IMR-90 (cell line): ENCODE results near the gene FSTL1. TPM values are rescaled to one million over a fixed set of nuclear protein-coding genes. Genes with fewer than 3 reads are reported as not detected.

ENCODE experiments used
- ATAC-seq: fragments of 200-7000 bp; cut with Tn5 transposase; 2 replicates; pipeline ENCODE4 v1.9.1; 2020; ENCODE audit warnings: low read depth, mild to moderate bottlenecking, moderate library complexity
- BruUV-seq: library from RNA; stranded (reverse); fragments of 400-500 nt; replicated peaks from 2 replicates; lab custom pipeline; 2021; lab: Mats Ljungman, UMichigan
- CTCF ChIA-PET: fragments of 300-600 bp; formaldehyde crosslinking; extraction: SDS; loops from one replicate; lab custom pipeline; 2021; ENCODE audit warnings: antibody characterized with exemption; lab: Yijun Ruan, JAX
- POLR2A ChIA-PET: fragments of 300-600 bp; sonication (Branson Sonifier 250); formaldehyde crosslinking; loops from one replicate; lab custom pipeline; 2022; ENCODE audit warnings: antibody characterized with exemption; ENCODE audit not compliant: unreplicated experiment; lab: Charles Lee
- DNase-seq: peaks from one replicate; pipeline ENCODE4 v3.0.0; 2013
- H2AFZ ChIP-seq: replicated peaks from 2 replicates; pipeline ENCODE3; 2013; ENCODE audit warnings: low read length, mild to moderate bottlenecking; ENCODE audit not compliant: poor library complexity
- H2AK5ac ChIP-seq: 2 replicates; pipeline ENCODE4 v1.6.1; 2013; ENCODE audit warnings: low read depth, low read length, inconsistent platforms
- H2AK9ac ChIP-seq: replicated peaks from 2 replicates; pipeline ENCODE3; 2013; ENCODE audit warnings: mild to moderate bottlenecking, low read depth, low read length, moderate library complexity; ENCODE audit not compliant: poor library complexity
- H2BK120ac ChIP-seq: 2 replicates; pipeline ENCODE4 v1.6.1; 2013; ENCODE audit warnings: low read depth, low read length, inconsistent platforms
- H2BK15ac ChIP-seq: 3 replicates; pipeline ENCODE4 v1.6.1; 2013; ENCODE audit warnings: low read depth, low read length, inconsistent platforms
- H2BK20ac ChIP-seq: 2 replicates; pipeline ENCODE4 v1.6.1; 2013; ENCODE audit warnings: low read depth, mild to moderate bottlenecking, inconsistent platforms, low read length, moderate library complexity
- H2BK5ac ChIP-seq: 2 replicates; pipeline ENCODE4 v1.6.1; 2013; ENCODE audit warnings: mild to moderate bottlenecking, low read depth, low read length, inconsistent platforms; ENCODE audit not compliant: poor library complexity, severe bottlenecking
- H3K14ac ChIP-seq: replicated peaks from 2 replicates; pipeline ENCODE4 v1.6.1; 2013; ENCODE audit warnings: low read depth, low read length, inconsistent platforms
- H3K18ac ChIP-seq: 2 replicates; pipeline ENCODE4 v1.6.1; 2013; ENCODE audit warnings: low read depth, low read length, control low read depth
- H3K23ac ChIP-seq: 2 replicates; pipeline ENCODE4 v1.6.1; 2013; ENCODE audit warnings: low read depth, low read length, inconsistent platforms
- H3K27ac ChIP-seq: 2 replicates; pipeline ENCODE4 v1.5.1; 2013; ENCODE audit warnings: mild to moderate bottlenecking, control low read depth, low read length; ENCODE audit not compliant: insufficient read depth
- H3K27me3 ChIP-seq: 2 replicates; pipeline ENCODE4 v1.6.1; 2013; ENCODE audit warnings: low read length; ENCODE audit not compliant: control insufficient read depth, insufficient read depth
- H3K36me3 ChIP-seq: 2 replicates; pipeline ENCODE4 v1.6.1; 2013; ENCODE audit warnings: low read length, mixed read lengths; ENCODE audit not compliant: control insufficient read depth, insufficient read depth
- H3K4ac ChIP-seq: 2 replicates; pipeline ENCODE4 v1.6.1; 2013; ENCODE audit warnings: low read depth, low read length, inconsistent platforms
- H3K4me1 ChIP-seq: 2 replicates; pipeline ENCODE4 v1.6.1; 2013; ENCODE audit warnings: low read length, mixed read lengths; ENCODE audit not compliant: control insufficient read depth, insufficient read depth
- H3K4me2 ChIP-seq: 2 replicates; pipeline ENCODE4 v1.6.1; 2013; ENCODE audit warnings: low read depth, mild to moderate bottlenecking, control low read depth, low read length, moderate library complexity
- H3K4me3 ChIP-seq: 2 replicates; pipeline ENCODE4 v1.5.1; 2013; ENCODE audit warnings: low read depth, mild to moderate bottlenecking, control low read depth, low read length, moderate library complexity; ENCODE audit not compliant: insufficient read depth
- H3K56ac ChIP-seq: 2 replicates; pipeline ENCODE4 v1.6.1; 2013; ENCODE audit warnings: low read length, inconsistent platforms; ENCODE audit not compliant: insufficient read depth; ENCODE audit errors: extremely low read depth
- H3K79me1 ChIP-seq, 2 experiments: 2 replicates each; pipeline ENCODE4 v1.6.1; 2013; ENCODE audit warnings: low read length in 2 of 2, inconsistent platforms in 1 of 2, low read depth in 1 of 2
- H3K9ac ChIP-seq: 2 replicates; pipeline ENCODE4 v1.6.1; 2013; ENCODE audit warnings: low read depth, low read length, control low read depth
- H3K9me1 ChIP-seq: 2 replicates; pipeline ENCODE4 v1.6.1; 2013; ENCODE audit warnings: low read length, inconsistent platforms; ENCODE audit not compliant: insufficient read depth
- H3K9me3 ChIP-seq: 2 replicates; pipeline ENCODE4 v1.6.1; 2013; ENCODE audit warnings: low read length; ENCODE audit not compliant: control insufficient read depth, insufficient read depth
- H4K20me1 ChIP-seq: 2 replicates; pipeline ENCODE4 v1.6.1; 2013; ENCODE audit warnings: low read length, inconsistent platforms; ENCODE audit not compliant: insufficient read depth
- H4K5ac ChIP-seq: 2 replicates; pipeline ENCODE4 v1.6.1; 2013; ENCODE audit warnings: mild to moderate bottlenecking, low read depth, low read length, control low read depth
- H4K8ac ChIP-seq, 2 experiments: 2 replicates each; pipeline ENCODE4 v1.6.1; 2013; ENCODE audit warnings: low read depth in 2 of 2, low read length in 2 of 2, control low read depth in 1 of 2, inconsistent platforms in 1 of 2
- H4K91ac ChIP-seq: 2 replicates; pipeline ENCODE4 v1.6.1; 2013; ENCODE audit warnings: low read depth, low read length, inconsistent platforms; ENCODE audit not compliant: insufficient read depth
- CEBPB ChIP-seq: IDR thresholded peaks from 2 replicates; pipeline ENCODE4 v1.6.1; 2012; ENCODE audit warnings: low read depth, low read length, improper control_type of control experiment
- CHD1 ChIP-seq: IDR thresholded peaks from 2 replicates; pipeline ENCODE4 v1.6.1; 2012; ENCODE audit warnings: low read depth, low read length, improper control_type of control experiment
- MAFK ChIP-seq: IDR thresholded peaks from 2 replicates; pipeline ENCODE4 v1.6.1; 2012; ENCODE audit warnings: low read depth, low read length, improper control_type of control experiment
- NFE2L2 ChIP-seq: fragments of 150-350 bp; IDR thresholded peaks from 2 replicates; pipeline ENCODE4 v1.6.1; 2016; ENCODE audit warnings: low read depth, mild to moderate bottlenecking, low read length
- RAD21 ChIP-seq: IDR thresholded peaks from 2 replicates; pipeline ENCODE4 v1.6.1; 2012; ENCODE audit warnings: low read length, improper control_type of control experiment
- RFX5 ChIP-seq: IDR thresholded peaks from 2 replicates; pipeline ENCODE4 v1.8.0; 2012; ENCODE audit warnings: low read depth, mild to moderate bottlenecking, low read length, moderate library complexity
- SMC3 ChIP-seq: fragments of 150-350 bp; IDR thresholded peaks from 2 replicates; pipeline ENCODE4 v1.6.1; 2016; ENCODE audit warnings: low read depth, mild to moderate bottlenecking, antibody characterized with exemption, low read length, moderate library complexity
- WGBS, 2 experiments: methylation state at CpG; one replicate each; pipeline versions ENCODE4 v1.1.5 to v1.1.7; 2013; ENCODE audit warnings: missing lambda C conversion rate in 2 of 2; ENCODE audit not compliant: insufficient read length in 1 of 2; ENCODE audit errors: extremely low coverage in 2 of 2; 5-methylcytosine and 5-hydroxymethylcytosine counted together
- dilution Hi-C: fragments of 300-500 bp; cut with HindIII; formaldehyde crosslinking; loops from one replicate; pipeline ENCODE4 v1.14.3; 2018; ENCODE audit warnings: low sequenced_read_pairs; ENCODE audit not compliant: unreplicated experiment
- in situ Hi-C: fragments of 300-500 bp; cut with MboI; formaldehyde crosslinking; loops from 3 replicates; pipeline ENCODE4 v1.14.3; 2019; ENCODE audit warnings: low sequenced_read_pairs, inconsistent platforms, mixed read lengths
- intact Hi-C: fragments of 100-400 bp; cut with micrococcal nuclease; formaldehyde crosslinking; loops from 2 replicates; pipeline ENCODE4 v1.10.0; 2022
- polyA plus RNA-seq, 3 experiments: library from polyadenylated mRNA; depleted of rRNA; stranded (reverse); fragments of >200 nt; gene quantifications; 2 replicates each; pipeline ENCODE4 v1.2.3, GENCODE V29; 2012; ENCODE audit warnings: low replicate concordance in 1 of 3
- total RNA-seq: library from RNA; depleted of rRNA; stranded (reverse); fragments of >200 nt; gene quantifications from 2 replicates; pipeline ENCODE4 v1.2.3, GENCODE V29; 2012

FSTL1 gene
- total and polyA plus RNA-seq, 2 of the 4 experiments (the other 2 are of a cell fraction) = 864 to 1,642 TPM

DNA sequence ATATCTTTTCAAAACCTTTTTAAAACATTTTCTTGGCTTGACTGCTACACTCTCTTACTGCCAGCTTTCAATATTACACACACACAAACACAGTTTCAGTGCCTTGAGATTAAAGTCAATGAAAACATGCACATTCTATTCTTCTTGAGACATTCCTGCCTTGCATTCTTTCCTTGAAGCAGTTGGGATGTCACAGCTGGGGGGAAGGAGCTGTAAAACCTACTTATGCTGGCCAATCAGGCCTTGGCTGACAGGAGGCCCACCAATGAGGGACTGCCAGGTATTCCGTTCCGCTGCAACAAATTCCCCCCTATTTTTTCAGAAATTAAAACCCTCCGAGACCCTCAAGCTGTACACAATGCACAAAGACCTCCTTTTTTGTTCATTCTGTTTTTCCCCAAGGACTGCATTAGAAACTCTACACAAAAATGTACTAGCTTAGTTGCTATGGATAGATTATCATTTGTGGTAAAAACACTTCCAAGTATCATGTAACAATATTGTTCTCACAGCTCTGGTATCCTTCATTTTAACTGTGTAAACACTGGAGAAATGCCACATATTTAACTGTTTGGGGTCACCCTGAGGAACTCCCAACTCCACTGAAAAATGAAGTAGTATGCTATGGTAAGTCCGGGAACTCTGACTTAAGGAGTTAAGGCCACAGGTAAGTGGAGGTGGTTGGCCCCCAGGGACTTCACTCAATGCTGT is 18.5 kb downstream of the FSTL1 start:
- H4K20me1 ChIP-seq = peaks cover 95% of the 10 kb centered on the region
- in situ Hi-C loops = loop anchor here (25.0 kb wide), 2 partner anchors 355 to 1055 kb away; no protein-coding TSS in a partner anchor
- peak overlapping the region; percentile 59 for H3K4ac ChIP-seq
- peak overlapping the region; percentile 6; the same call in 1 of the 3 replicates for H2BK15ac ChIP-seq
- H3K9me1 ChIP-seq = peaks cover 51% of the 10 kb centered on the region
- WGBS, 2 experiments = no CpG with 5 or more reads among the region's 4 CpGs
- POLR2A ChIA-PET = no interaction called here
- peak overlapping the region; percentile 48; the same call in 1 of the 2 replicates for H3K14ac ChIP-seq
- no TSS peak for BruUV-seq
- H3K18ac ChIP-seq = peak overlapping the region; percentile 69; the same call in 1 of the 2 replicates
- peaks cover 47% of the 10 kb centered on the region for H3K36me3 ChIP-seq
- H2BK5ac ChIP-seq = peak overlapping the region; percentile 76
- H2BK120ac ChIP-seq = peak overlapping the region; percentile 44; the same call in 1 of the 2 replicates
- peak overlapping the region; percentile 38 for H4K5ac ChIP-seq
- H3K4me2 ChIP-seq = peak overlapping the region; percentile 68
- peak overlapping the region; percentile 24; the same call in 1 of the 2 replicates for H2BK20ac ChIP-seq
- 0 out of 2 replicates have a peak overlapping the region, but pooled peaks have one; percentile 4 for H3K56ac ChIP-seq
- H3K79me1 ChIP-seq = peaks cover 35 to 87% of the 10 kb centered on the region in 2 experiments
- TF ChIP-seq RFX5 (0 out of 2 replicates have a peak, but pooled peaks have one; percentile 46), RAD21 (no peak), MAFK (no peak), SMC3 (no peak), CEBPB (no peak), CHD1 (no peak), NFE2L2 (no peak)
- H4K91ac ChIP-seq = no peak overlapping the region; the same call in 1 of the 2 replicates
- H2AFZ ChIP-seq = no peak overlapping the region
- no peaks in the 10 kb centered on the region for H3K27me3 ChIP-seq
- intact Hi-C loops = no loop called here
- no peak overlapping the region for H2AK9ac ChIP-seq
- H3K4me3 ChIP-seq = no peak overlapping the region
- peaks cover 53% of the 10 kb centered on the region for H3K4me1 ChIP-seq
- peak overlapping the region; percentile 71; the same call in 1 of the 2 replicates for H3K23ac ChIP-seq
- peak overlapping the region in 1 of 2 experiments; percentile 48; a peak in 2 of 4 replicates for H4K8ac ChIP-seq
- no peak overlapping the region for H3K9ac ChIP-seq
- dilution Hi-C loops = no loop called here
- DNase-seq (peak; percentile 89), ATAC-seq (peak; percentile 63)
- H3K9me3 ChIP-seq = no peaks in the 10 kb centered on the region
- CTCF ChIA-PET = interaction anchor here (0.6 to 1.2 kb wide), 3 partner anchors 15 to 128 kb away, joined by 3 to 9 read pairs (median 3); no protein-coding TSS in a partner anchor
- peak overlapping the region; percentile 73; the same call in 1 of the 2 replicates for H3K27ac ChIP-seq
- peak overlapping the region; percentile 83 for H2AK5ac ChIP-seq
